HG03520 (cell line): ENCODE results near the gene SPATC1L.

ENCODE experiments used
- ATAC-seq: cut with Tn5 transposase; IDR thresholded peaks from one replicate; pipeline ENCODE4 v1.9.1; 2021; ENCODE audit warnings: mild to moderate bottlenecking, moderate library complexity; ENCODE audit not compliant: unreplicated experiment

SPATC1L gene

GRCh38 chr21:46111857-46112724 is 72.2 kb downstream of the SPATC1L start:
- no peak for ATAC-seq

GRCh38 chr21:46111193-46111571 is 73.1 kb downstream of the SPATC1L start:
- no peak for ATAC-seq
